Common myeloid progenitor, CD34-positive (primary cell): ENCODE data around the gene TUBGCP2.

Experiments
- CTCF ChIA-PET: fragments of 350-600 bp; sonication (Branson Sonifier 250); formaldehyde crosslinking; loops from one replicate; lab custom pipeline; 2021; ENCODE audit warnings: antibody characterized with exemption; lab: Charles Lee
- POLR2A ChIA-PET: fragments of 350-600 bp; sonication (Branson Sonifier 250); formaldehyde crosslinking; loops from one replicate; lab custom pipeline; 2021; ENCODE audit warnings: antibody characterized with exemption; lab: Charles Lee
- DNase-seq, 3 donors: peaks; one replicate each; pipeline versions ENCODE4 v3.0.0 to v3.0.0-alpha.2; 2013
- H3K27ac ChIP-seq, 2 experiments: 1 replicate in 1 of 2; 2 replicates in 1 of 2; pipeline ENCODE4 v1.7.0; 2013; ENCODE audit warnings: inconsistent platforms in 2 of 2, low read length in 2 of 2, mild to moderate bottlenecking in 2 of 2, low read depth in 1 of 2, moderate library complexity in 1 of 2; ENCODE audit not compliant: severe bottlenecking in 2 of 2, insufficient read depth in 1 of 2, poor library complexity in 1 of 2
- H3K27me3 ChIP-seq, 5 experiments: replicated peaks in 2 of 5; 1 replicate in 3 of 5; 2 replicates in 2 of 5; pipeline versions ENCODE4 v1.6.1 to v1.7.0; 2013; ENCODE audit warnings: low read length in 4 of 5, mild to moderate bottlenecking in 2 of 5, moderate library complexity in 2 of 5, inconsistent platforms in 1 of 5; ENCODE audit not compliant: insufficient read depth in 5 of 5, control insufficient read depth in 4 of 5
- H3K36me3 ChIP-seq, 4 experiments: 1 replicate in 2 of 4; 2 replicates in 2 of 4; pipeline versions ENCODE4 v1.6.1 to v1.7.0; 2013; ENCODE audit warnings: low read length in 3 of 4, control low read depth in 1 of 4, mild to moderate bottlenecking in 1 of 4; ENCODE audit not compliant: control insufficient read depth in 4 of 4, insufficient read depth in 4 of 4
- H3K4me1 ChIP-seq, 4 experiments: 1 replicate in 3 of 4; 2 replicates in 1 of 4; pipeline versions ENCODE4 v1.6.1 to v1.7.1; 2013; ENCODE audit warnings: low read length in 3 of 4, mild to moderate bottlenecking in 3 of 4, control low read depth in 1 of 4, inconsistent platforms in 1 of 4, moderate library complexity in 1 of 4; ENCODE audit not compliant: control insufficient read depth in 4 of 4, insufficient read depth in 4 of 4; ENCODE audit errors: control extremely low read depth in 1 of 4
- H3K4me3 ChIP-seq, 7 experiments: 1 replicate in 4 of 7; 2 replicates in 3 of 7; pipeline versions ENCODE4 v1.5.1 to v1.7.0; 2013; ENCODE audit warnings: mild to moderate bottlenecking in 7 of 7, low read length in 6 of 7, moderate library complexity in 6 of 7, inconsistent platforms in 2 of 7, low read depth in 2 of 7, control low read depth in 1 of 7; ENCODE audit not compliant: insufficient read depth in 4 of 7, control insufficient read depth in 1 of 7; ENCODE audit errors: extremely low read depth in 1 of 7
- H3K9me3 ChIP-seq, 5 experiments: 1 replicate in 4 of 5; 2 replicates in 1 of 5; pipeline versions ENCODE4 v1.6.1 to v1.7.1; 2013; ENCODE audit warnings: low read length in 4 of 5, mild to moderate bottlenecking in 2 of 5, inconsistent platforms in 1 of 5, low read depth in 1 of 5, moderate library complexity in 1 of 5; ENCODE audit not compliant: control insufficient read depth in 4 of 5, insufficient read depth in 2 of 5; ENCODE audit errors: control extremely low read depth in 1 of 5
- WGBS: methylation state at CpG from one replicate; pipeline ENCODE4 v1.1.5; 2013; ENCODE audit not compliant: insufficient coverage; 5-methylcytosine and 5-hydroxymethylcytosine counted together

TUBGCP2 gene

DNA sequence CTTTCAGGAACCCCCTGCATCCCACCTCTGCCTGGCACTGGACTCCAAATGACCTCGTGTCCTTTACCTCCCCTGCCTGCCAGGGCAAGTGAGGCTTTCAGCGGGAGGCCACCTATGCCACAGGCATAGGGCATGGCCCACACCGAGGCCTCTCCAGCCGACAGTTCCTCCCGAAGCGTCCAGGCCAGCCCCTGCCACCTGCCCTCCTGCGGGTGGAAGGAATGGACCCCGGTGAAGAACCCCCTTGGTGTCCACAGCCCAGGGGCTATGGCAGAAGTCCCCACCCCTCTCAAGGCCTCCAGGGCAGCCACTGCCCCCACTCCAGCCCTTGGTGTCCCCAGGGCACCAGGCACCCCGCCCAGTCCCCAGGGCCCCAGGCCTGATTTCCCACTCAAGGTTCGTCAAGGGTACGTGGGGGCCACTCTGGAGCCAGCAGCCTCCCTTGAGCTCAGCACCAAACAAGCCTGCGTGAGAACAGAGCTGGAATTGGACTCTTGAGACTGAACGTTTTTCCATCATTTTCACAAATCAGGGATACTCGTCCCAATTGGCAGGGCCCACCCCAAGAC lies 46.1 kb upstream of the TUBGCP2 start:
- no peaks in the 10 kb centered on the region for H3K36me3 ChIP-seq
- no peak overlapping the region for H3K27ac ChIP-seq
- WGBS, result 96% methylated on average over 14 of the region's 14 CpGs
- DNase-seq, result no peak
- peaks cover 0 to 12% (median 2%) of the 10 kb centered on the region in 5 experiments for H3K27me3 ChIP-seq
- ChIA-PET CTCF (interaction anchor here (0.8 to 1.3 kb wide), 3 partner anchors 9 to 68 kb away, joined by 3 read pairs; no protein-coding TSS in a partner anchor), POLR2A (no interaction called here)
- H3K4me1 ChIP-seq, result peaks cover 0 to 14% (median 12%) of the 10 kb centered on the region in 4 experiments
- no peaks in the 10 kb centered on the region for H3K9me3 ChIP-seq
- no peak overlapping the region for H3K4me3 ChIP-seq

DNA sequence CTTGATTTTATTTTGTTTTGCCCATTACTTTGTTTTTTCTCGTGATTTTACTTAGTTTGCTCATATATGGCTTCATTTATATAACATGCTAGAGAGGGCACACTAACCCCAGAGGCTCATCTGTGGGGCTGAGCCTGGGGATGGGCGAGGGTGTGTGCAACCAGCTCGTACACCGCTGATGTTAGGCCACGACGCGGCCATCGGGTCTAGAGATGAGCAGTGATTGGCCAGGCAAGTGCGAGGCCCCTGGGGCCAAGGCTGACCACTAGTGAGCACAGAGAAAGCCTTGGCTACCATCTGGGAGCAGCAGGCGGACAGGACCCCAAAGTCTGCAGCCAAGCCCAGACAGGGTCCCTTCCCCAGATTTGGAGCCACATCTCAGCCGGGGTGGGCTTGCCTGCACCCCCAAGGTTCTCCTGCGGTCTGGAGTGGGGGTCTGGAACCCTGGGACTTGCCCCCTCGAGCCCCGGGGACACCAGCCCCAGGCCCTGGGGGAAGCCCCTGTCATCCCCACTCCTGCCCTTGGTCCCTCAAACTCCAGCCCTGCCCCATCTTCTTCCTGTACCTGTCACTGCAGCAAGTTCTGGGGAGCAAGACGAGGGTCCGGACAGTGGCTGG lies 45.4 kb upstream of the TUBGCP2 start:
- 96% methylated on average over 13 of the region's 16 CpGs for WGBS
- CTCF ChIA-PET, result interaction anchor here (1.3 to 1.4 kb wide), 2 partner anchors 25 to 26 kb away, joined by 3 to 9 read pairs; no protein-coding TSS in a partner anchor
- no peak overlapping the region for H3K27ac ChIP-seq
- no peaks in the 10 kb centered on the region for H3K36me3 ChIP-seq
- POLR2A ChIA-PET, result no interaction called here
- no peak overlapping the region for H3K4me3 ChIP-seq
- H3K4me1 ChIP-seq, result peaks cover 0 to 14% (median 12%) of the 10 kb centered on the region in 4 experiments
- no peak for DNase-seq
- H3K9me3 ChIP-seq, result no peaks in the 10 kb centered on the region
- H3K27me3 ChIP-seq, result peaks cover 0 to 19% (median 2%) of the 10 kb centered on the region in 5 experiments

DNA sequence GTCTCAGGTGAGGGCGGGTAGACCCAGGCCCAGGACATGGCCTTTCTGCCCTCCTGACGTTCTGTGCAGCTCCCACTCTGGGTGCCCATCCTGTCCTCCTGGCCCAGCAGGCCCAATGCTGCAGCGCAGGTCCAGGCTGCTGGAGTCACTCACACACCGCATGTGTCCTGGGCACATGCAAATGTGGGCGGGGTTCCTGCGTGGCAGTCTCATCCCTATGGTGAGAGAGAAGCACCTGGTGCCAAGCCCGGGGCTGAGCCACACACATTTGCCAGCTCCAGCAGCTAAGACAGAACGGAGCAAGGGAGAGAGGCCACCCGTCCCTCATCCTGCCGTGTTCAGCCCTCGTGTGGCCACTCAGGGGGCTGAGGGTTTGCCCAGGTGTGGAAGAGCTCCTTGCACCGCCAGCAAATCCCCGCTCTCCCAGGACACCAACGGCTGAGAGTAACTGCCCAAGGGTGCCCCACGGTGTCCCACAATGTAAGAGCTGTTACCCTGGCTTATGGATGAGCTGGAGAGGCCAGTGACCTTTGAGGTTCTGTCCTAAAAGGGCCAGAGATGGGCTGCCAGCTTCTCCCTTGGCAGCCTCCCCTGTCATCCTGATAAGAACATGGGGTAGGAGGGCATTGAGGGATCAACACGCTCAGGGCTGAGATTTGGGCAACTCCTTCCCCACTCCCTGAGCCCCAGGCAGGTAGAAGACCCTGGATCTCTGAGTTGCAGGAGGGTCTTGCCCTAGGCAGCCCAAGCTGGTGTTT lies 44.7 kb upstream of the TUBGCP2 start:
- no peak for DNase-seq
- Histone ChIP-seq H3K4me3 (no peak overlapping the region), H3K36me3 (no peaks in the 10 kb centered on the region), H3K27me3 (peaks cover 0 to 22% (median 2%) of the 10 kb centered on the region in 5 experiments), H3K9me3 (no peaks in the 10 kb centered on the region), H3K4me1 (peaks cover 0 to 14% (median 12%) of the 10 kb centered on the region in 4 experiments), H3K27ac (no peak overlapping the region)
- WGBS, result 92% methylated on average over 16 of the region's 16 CpGs
- ChIA-PET CTCF (interaction anchor here (1.3 to 1.4 kb wide), 3 partner anchors 8 to 26 kb away, joined by 3 to 9 read pairs (median 5); no protein-coding TSS in a partner anchor), POLR2A (no interaction called here)

DNA sequence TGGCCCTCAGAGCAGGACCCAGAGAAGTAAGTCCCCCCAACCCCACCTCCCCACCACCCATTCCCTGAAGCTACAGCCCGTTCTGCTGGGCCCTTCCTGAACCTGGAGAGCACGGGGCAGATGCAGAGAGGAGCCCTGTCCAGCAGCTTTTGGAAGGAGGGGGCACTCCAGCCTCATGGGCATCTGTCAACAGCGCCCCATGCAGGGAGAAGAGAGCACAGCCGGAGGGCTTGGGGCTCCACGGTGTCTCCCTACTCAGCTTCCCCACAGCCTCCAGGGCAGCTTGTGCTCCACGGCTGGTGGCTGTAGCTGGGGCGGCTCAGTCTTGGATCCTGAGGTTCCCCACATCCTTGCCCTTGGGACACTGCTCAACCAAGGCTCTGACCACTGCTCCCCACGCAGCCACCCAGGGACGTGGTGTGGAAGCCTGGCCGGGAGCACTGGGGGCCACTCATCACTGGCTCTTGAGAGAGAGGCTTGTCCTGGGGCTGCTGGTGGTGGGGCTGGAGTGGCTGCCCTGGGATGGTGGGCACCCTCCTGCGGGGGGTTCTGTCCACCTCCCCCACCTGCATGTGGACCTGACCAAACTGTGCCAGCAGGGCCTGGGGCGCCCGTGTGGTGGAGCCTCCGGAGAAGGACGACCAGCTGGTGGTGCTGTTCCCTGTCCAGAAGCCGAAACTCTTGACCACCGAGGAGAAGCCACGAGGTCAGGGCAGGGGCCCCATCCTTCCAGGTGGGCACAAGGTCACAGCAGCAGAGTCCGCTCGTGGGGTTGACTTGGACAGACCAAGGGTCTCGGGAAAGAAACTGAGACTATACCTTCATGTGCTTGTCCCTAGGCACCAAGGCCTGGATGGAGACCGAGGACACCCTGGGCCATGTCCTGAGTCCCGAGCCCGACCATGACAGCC lies 43.0 kb upstream of the TUBGCP2 start:
- peaks cover 0 to 8% (median 4%) of the 10 kb centered on the region in 4 experiments for H3K4me1 ChIP-seq
- CTCF ChIA-PET, result interaction anchor here (1.4 kb wide), 1 partner anchor 10 kb away, joined by 5 read pairs; no protein-coding TSS in a partner anchor

DNA sequence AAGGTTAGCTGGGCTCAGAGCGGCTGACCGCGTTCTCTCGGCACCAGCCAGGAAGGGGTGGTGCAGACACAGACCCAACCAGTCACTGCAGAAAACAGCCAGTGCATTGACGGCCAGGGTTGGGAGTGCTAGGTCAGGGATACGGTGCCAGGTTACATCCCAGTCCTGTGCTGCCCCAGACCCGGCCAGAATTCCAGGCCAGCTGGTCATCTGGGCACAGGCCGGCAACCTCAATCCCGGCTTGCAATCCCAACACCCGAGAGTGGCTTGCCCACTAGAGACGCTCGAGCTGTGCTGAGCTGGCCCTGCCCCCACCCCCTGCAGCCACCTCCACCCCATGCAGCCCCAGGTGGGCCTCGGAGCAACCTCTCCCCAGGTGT lies 42.3 kb upstream of the TUBGCP2 start:
- CTCF ChIA-PET, result no interaction called here

More for the DNA sequence above, 43.0 kb upstream of the TUBGCP2 start:
- no peak overlapping the region for H3K4me3 ChIP-seq
- POLR2A ChIA-PET, result no interaction called here
- WGBS, result 79% methylated on average over 18 of the region's 24 CpGs
- H3K9me3 ChIP-seq, result no peaks in the 10 kb centered on the region
- H3K27me3 ChIP-seq, result peaks cover 0 to 39% (median 7%) of the 10 kb centered on the region in 5 experiments
- no peaks in the 10 kb centered on the region for H3K36me3 ChIP-seq
- no peak for DNase-seq
- H3K27ac ChIP-seq, result no peak overlapping the region

DNA sequence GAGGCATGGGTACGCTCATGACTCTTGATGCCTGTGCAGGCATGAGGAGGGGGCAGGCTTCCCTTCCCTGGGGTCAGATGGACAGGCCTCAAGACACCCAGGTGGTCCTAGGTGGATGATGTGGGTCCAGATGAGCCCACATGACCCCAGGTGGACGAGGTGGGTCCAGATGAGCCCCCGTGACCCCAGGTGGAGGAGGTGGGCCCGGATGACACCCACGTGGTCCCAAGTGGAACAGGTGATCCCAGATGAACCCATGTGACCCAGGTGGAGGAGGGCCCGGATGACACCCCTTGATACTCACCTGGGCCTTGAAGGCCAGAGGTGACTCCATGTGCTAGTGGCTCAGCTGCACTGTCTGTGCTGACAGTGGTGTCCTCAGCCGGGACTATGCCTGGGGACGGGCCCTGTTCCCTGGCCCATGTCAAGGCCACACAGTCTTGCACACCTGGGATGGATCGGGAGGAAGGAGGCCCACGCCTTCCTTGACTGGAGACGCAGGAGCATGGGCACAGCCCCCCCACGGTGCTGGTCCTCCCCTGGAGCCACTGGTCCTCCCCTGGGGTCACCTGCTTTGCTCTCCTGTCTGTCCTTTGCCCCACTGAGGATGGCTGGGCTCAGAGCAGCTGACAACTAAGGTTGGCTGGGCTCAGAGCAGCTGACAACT lies 41.7 kb upstream of the TUBGCP2 start:
- CTCF ChIA-PET, result no interaction called here
- POLR2A ChIA-PET, result no interaction called here
- Histone ChIP-seq H3K36me3 (no peaks in the 10 kb centered on the region), H3K4me3 (no peak overlapping the region), H3K9me3 (peaks cover 0 to 2% (median 0%) of the 10 kb centered on the region in 5 experiments), H3K4me1 (no peaks in the 10 kb centered on the region), H3K27ac (no peak overlapping the region), H3K27me3 (peaks cover 0 to 50% (median 7%) of the 10 kb centered on the region in 5 experiments)
- WGBS, result 88% methylated on average over 9 of the region's 12 CpGs
- DNase-seq, result no peak

More for the DNA sequence above, 42.3 kb upstream of the TUBGCP2 start:
- Histone ChIP-seq H3K4me1 (peaks cover 0 to under 1% (median 0%) of the 10 kb centered on the region in 4 experiments), H3K27ac (no peak overlapping the region), H3K27me3 (peaks cover 0 to 45% (median 7%) of the 10 kb centered on the region in 5 experiments), H3K4me3 (no peak overlapping the region), H3K36me3 (no peaks in the 10 kb centered on the region), H3K9me3 (no peaks in the 10 kb centered on the region)
- 72% methylated on average over 11 of the region's 13 CpGs for WGBS
- DNase-seq, result no peak
- POLR2A ChIA-PET, result no interaction called here
